ENCODE measurements around the gene ZNF561. TPM values are rescaled to one million over a fixed set of nuclear protein-coding genes. Genes with fewer than 3 reads are reported as not detected.
A peak's percentile ranks its signal among the peaks of the same experiment; 100 is the strongest.
"Not testable (repeated sequence)": the region's sequence is repeated elsewhere in the genome, so short reads cannot be mapped to it uniquely, and the experiment has no call there.

The ZNF561 gene
- total RNA-seq, 1 experiment from 2014 or later: 27.4 TPM

DNA sequence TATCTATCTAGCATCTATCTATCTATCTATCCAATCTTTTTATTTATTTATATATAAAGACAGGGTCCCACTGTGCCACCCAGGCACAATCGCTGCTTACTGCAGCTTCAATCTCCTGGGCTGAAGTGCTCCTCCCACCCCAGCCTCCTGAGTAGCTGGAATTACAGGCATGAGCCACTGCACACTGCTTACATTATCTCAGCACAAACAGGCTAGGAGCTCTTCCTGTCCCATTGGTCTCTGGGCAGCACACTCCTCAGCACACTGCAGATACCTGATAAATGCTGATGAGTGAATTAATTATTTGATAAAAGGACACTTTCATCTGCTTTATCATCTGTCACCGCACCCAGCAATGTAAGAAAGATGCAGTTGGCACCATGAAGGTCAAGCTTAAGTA is 37.7 kb upstream of the ZNF561 start:
- Mint-ChIP-seq H3K36me3 (ENCODE audit: insufficient read depth, unreplicated experiment) (peaks cover 57% of the 10 kb centered on the region), H3K4me1 (ENCODE audit: low read depth, unreplicated experiment) (no peaks in the 10 kb centered on the region), H3K9me3 (ENCODE audit: unreplicated experiment) (peaks cover 10% of the 10 kb centered on the region), H3K4me3 (ENCODE audit: unreplicated experiment) (no peak overlapping the region), H3K27ac (ENCODE audit: unreplicated experiment) (no peak overlapping the region), H3K27me3 (ENCODE audit: insufficient read depth, unreplicated experiment) (no peaks in the 10 kb centered on the region)
- Histone ChIP-seq H3K9me3 (peaks cover 20% of the 10 kb centered on the region), H3K27me3 (replicated peaks; ENCODE audit: control insufficient read depth, insufficient read depth, low read length) (no peaks in the 10 kb centered on the region), H3K4me1 (no peaks in the 10 kb centered on the region), H3K36me3 (ENCODE audit: control insufficient read depth, insufficient read depth, low read length) (0 out of 2 replicates have a peak, but pooled peaks cover 1% of the 10 kb centered on the region), H3K4me3 (ENCODE audit: low read depth, low read length) (no peak overlapping the region)
- CTCF ChIA-PET: no interaction called here
- DNase-seq: no peak
- no TSS peak for BruUV-seq (replicated peaks)
- TF ChIP-seq, protein P1, sequence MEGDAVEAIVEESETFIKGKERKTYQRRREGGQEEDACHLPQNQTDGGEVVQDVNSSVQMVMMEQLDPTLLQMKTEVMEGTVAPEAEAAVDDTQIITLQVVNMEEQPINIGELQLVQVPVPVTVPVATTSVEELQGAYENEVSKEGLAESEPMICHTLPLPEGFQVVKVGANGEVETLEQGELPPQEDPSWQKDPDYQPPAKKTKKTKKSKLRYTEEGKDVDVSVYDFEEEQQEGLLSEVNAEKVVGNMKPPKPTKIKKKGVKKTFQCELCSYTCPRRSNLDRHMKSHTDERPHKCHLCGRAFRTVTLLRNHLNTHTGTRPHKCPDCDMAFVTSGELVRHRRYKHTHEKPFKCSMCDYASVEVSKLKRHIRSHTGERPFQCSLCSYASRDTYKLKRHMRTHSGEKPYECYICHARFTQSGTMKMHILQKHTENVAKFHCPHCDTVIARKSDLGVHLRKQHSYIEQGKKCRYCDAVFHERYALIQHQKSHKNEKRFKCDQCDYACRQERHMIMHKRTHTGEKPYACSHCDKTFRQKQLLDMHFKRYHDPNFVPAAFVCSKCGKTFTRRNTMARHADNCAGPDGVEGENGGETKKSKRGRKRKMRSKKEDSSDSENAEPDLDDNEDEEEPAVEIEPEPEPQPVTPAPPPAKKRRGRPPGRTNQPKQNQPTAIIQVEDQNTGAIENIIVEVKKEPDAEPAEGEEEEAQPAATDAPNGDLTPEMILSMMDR (IDR thresholded peaks at IDR 0.05; ENCODE audit: insufficient read depth in 1 of 2, low read depth in 1 of 2, low read length in 1 of 2, severe bottlenecking in 1 of 2, unreplicated experiment in 1 of 2): no peak
- intact Hi-C loops (cut with micrococcal nuclease; ENCODE audit: unreplicated experiment): no loop called here
- POLR2A ChIA-PET: no interaction called here

DNA sequence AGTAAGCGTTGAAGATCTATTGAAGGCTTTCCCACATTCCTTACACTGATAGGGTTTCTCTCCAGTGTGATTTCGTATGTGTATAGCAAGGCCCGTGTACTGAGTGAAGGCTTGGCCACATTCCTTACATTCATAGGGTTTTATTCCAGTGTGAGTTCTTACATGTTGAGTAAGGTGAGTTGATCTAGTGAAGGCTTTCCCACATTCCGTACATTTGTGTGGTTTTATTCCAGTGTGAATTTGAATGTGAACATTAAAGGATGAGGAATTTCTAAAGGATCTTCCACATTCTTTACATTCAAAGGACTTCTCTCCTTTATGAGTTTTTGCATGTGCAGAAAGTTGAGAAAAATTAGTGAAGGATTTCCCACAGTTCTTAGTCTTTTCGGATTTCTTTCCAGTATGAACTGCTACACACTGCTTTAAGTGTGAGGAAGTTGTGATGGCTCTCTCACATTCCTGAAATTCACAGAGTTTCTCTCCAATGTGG is 32.1 kb upstream of the ZNF561 start:
- peaks cover 40% of the 10 kb centered on the region for H3K9me3 ChIP-seq
- H3K27ac Mint-ChIP-seq (ENCODE audit: unreplicated experiment); H3K27me3 Mint-ChIP-seq (ENCODE audit: insufficient read depth, unreplicated experiment); H3K36me3 ChIP-seq (ENCODE audit: control insufficient read depth, insufficient read depth, low read length); POLR2A ChIA-PET; H3K4me3 ChIP-seq (ENCODE audit: low read depth, low read length); H3K4me3 Mint-ChIP-seq (ENCODE audit: unreplicated experiment); CTCF ChIA-PET; H3K27me3 ChIP-seq (replicated peaks; ENCODE audit: control insufficient read depth, insufficient read depth, low read length); intact Hi-C loops (cut with micrococcal nuclease; ENCODE audit: unreplicated experiment); H3K4me1 Mint-ChIP-seq (ENCODE audit: low read depth, unreplicated experiment); H3K4me1 ChIP-seq; DNase-seq: not testable (repeated sequence)
- Mint-ChIP-seq H3K36me3 (ENCODE audit: insufficient read depth, unreplicated experiment) (peaks cover 100% of the 10 kb centered on the region), H3K9me3 (ENCODE audit: unreplicated experiment) (peaks cover 19% of the 10 kb centered on the region)
- BruUV-seq (replicated peaks): TSS peak; percentile 12

DNA sequence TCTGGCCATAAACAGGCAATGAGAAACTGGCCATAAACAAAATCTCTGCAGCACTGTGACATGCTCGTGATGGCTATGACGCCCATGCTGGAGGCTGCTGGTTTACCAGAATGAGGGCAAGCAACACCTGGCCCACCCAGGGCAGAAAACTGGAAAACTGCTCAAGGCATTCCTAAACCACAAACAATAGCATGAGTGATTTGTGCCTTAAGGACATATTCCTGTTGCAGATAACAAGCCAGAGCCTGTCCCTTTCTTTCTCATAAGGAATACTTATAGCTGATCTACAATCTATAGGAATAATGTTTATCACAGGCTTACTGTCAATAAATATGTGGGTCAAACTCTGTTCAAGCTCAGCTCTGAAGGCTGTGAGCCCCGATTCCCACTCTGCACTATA is 30.4 kb upstream of the ZNF561 start:
- POLR2A ChIA-PET; H3K27ac Mint-ChIP-seq (ENCODE audit: unreplicated experiment): not testable (repeated sequence)

DNA sequence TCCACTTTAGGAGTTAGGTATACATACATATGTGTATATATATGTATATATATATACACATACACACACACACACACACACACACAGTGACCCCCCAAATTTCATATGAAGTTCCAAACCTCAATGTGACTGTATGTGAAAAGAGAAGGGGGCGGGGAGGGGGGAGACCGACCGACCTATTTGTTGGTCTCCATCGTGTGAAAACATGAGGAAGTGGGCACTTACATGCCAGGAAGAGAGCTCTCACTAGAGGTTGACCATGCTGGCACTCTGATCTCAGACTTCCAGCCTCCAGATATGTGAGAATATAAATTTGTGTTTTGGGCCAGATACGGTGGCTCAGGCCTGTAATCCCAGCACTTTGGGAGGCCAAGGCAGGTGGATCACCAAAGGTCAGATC is 29.3 kb upstream of the ZNF561 start:
- Mint-ChIP-seq H3K4me3 (ENCODE audit: unreplicated experiment) (no peak overlapping the region), H3K27ac (ENCODE audit: unreplicated experiment) (no peak overlapping the region), H3K27me3 (ENCODE audit: insufficient read depth, unreplicated experiment) (no peaks in the 10 kb centered on the region), H3K9me3 (ENCODE audit: unreplicated experiment) (peaks cover 9% of the 10 kb centered on the region), H3K36me3 (ENCODE audit: insufficient read depth, unreplicated experiment) (peaks cover 88% of the 10 kb centered on the region), H3K4me1 (ENCODE audit: low read depth, unreplicated experiment) (no peaks in the 10 kb centered on the region)
- H3K4me3 ChIP-seq (ENCODE audit: low read depth, low read length): no peak overlapping the region
- TF ChIP-seq, protein P1 (IDR thresholded peaks at IDR 0.05; ENCODE audit: insufficient read depth in 1 of 2, low read depth in 1 of 2, low read length in 1 of 2, severe bottlenecking in 1 of 2, unreplicated experiment in 1 of 2): no peak
- no peaks in the 10 kb centered on the region for H3K4me1 ChIP-seq
- peaks cover 4% of the 10 kb centered on the region; the same call in 1 of the 2 replicates for H3K36me3 ChIP-seq (ENCODE audit: control insufficient read depth, insufficient read depth, low read length)
- no peaks in the 10 kb centered on the region for H3K27me3 ChIP-seq (replicated peaks; ENCODE audit: control insufficient read depth, insufficient read depth, low read length)
- intact Hi-C loops (cut with micrococcal nuclease; ENCODE audit: unreplicated experiment): no loop called here
- ChIA-PET CTCF (no interaction called here), POLR2A (no interaction called here)
- peaks cover 34% of the 10 kb centered on the region for H3K9me3 ChIP-seq
- BruUV-seq (replicated peaks): no TSS peak
- DNase-seq: no peak

More for the DNA sequence above, 30.4 kb upstream of the ZNF561 start:
- intact Hi-C loops (cut with micrococcal nuclease; ENCODE audit: unreplicated experiment); H3K36me3 ChIP-seq (ENCODE audit: control insufficient read depth, insufficient read depth, low read length); H3K4me3 ChIP-seq (ENCODE audit: low read depth, low read length); CTCF ChIA-PET; H3K27me3 ChIP-seq (replicated peaks; ENCODE audit: control insufficient read depth, insufficient read depth, low read length); H3K4me1 Mint-ChIP-seq (ENCODE audit: low read depth, unreplicated experiment); BruUV-seq (replicated peaks); H3K4me1 ChIP-seq; DNase-seq; H3K9me3 Mint-ChIP-seq (ENCODE audit: unreplicated experiment); H3K27me3 Mint-ChIP-seq (ENCODE audit: insufficient read depth, unreplicated experiment); H3K4me3 Mint-ChIP-seq (ENCODE audit: unreplicated experiment): not testable (repeated sequence)
- H3K36me3 Mint-ChIP-seq (ENCODE audit: insufficient read depth, unreplicated experiment): peaks cover 95% of the 10 kb centered on the region
- H3K9me3 ChIP-seq: peaks cover 40% of the 10 kb centered on the region

Measured in Caco-2 (cell line).